Measurements from ENCODE around the gene TM4SF4. TPM values are rescaled to one million over a fixed set of nuclear protein-coding genes. Genes with fewer than 3 reads are reported as not detected.

The TM4SF4 gene
- total RNA-seq, 5 donors from 2014 or later (not counting 1 experiment from before 2014, with no cell fraction given), result 0.85 to 1.1 (median 0.86) TPM; not detected in 2

- H3K27me3 Mint-ChIP-seq, result peaks cover 11 to 19% of the 10 kb centered on the region in 2 donors
- POLR2A ChIA-PET, result no interaction called here
- Histone ChIP-seq H3K36me3 (ENCODE audit: control insufficient read depth in 2 of 2, extremely low read depth in 1 of 2, insufficient read depth in 1 of 2, low read length in 1 of 2) (no peaks in the 10 kb centered on the region), H3K9me3 (no peaks in the 10 kb centered on the region), H3K4me1 (ENCODE audit: control insufficient read depth in 1 of 2, extremely low read depth in 1 of 2, insufficient read depth in 2 of 2, low read length in 2 of 2) (no peaks in the 10 kb centered on the region), H3K27me3 (replicated peaks in 1 of 2; ENCODE audit: control insufficient read depth in 2 of 2, extremely low read depth in 1 of 2, insufficient read depth in 2 of 2, low read length in 1 of 2) (peaks cover 0 to 6% of the 10 kb centered on the region in 2 experiments), H3K4me3 (ENCODE audit: control insufficient read depth in 1 of 2, extremely low read depth in 1 of 2, low read length in 1 of 2) (no peak overlapping the region), H3K27ac (ENCODE audit: low read length) (no peak overlapping the region)
- no peak overlapping the region for H3K27ac Mint-ChIP-seq
- no peaks in the 10 kb centered on the region for H3K9me3 Mint-ChIP-seq
- WGBS (ENCODE audit: insufficient coverage), result 56% methylated on average over 2 of the region's 3 CpGs
- ATAC-seq (replicated peaks in 1 of 4), result no peak
- no peak for DNase-seq
- H3K36me3 Mint-ChIP-seq, result no peaks in the 10 kb centered on the region
- CTCF ChIA-PET, result interaction anchor here in 1 of 2 donors (0.6 kb wide), 1 partner anchor 213 kb away, joined by 3 read pairs; no protein-coding TSS in a partner anchor
- H3K4me3 Mint-ChIP-seq, result no peak overlapping the region
- peaks cover 11 to 13% (median 12%) of the 10 kb centered on the region in 3 donors for H3K4me1 Mint-ChIP-seq
Measured at GRCh38 chr3:149511040-149511626, 36.6 kb downstream of the TM4SF4 start.

- Mint-ChIP-seq H3K4me3 (no peak overlapping the region), H3K4me1 (peaks cover 11 to 12% (median 12%) of the 10 kb centered on the region in 3 donors), H3K9me3 (no peaks in the 10 kb centered on the region), H3K27me3 (peaks cover 11 to 19% of the 10 kb centered on the region in 2 donors), H3K27ac (no peak overlapping the region), H3K36me3 (no peaks in the 10 kb centered on the region)
- no peak overlapping the region for H3K27ac ChIP-seq (ENCODE audit: low read length)
- H3K9me3 ChIP-seq, result no peaks in the 10 kb centered on the region
- no peaks in the 10 kb centered on the region for H3K36me3 ChIP-seq (ENCODE audit: control insufficient read depth in 2 of 2, extremely low read depth in 1 of 2, insufficient read depth in 1 of 2, low read length in 1 of 2)
- H3K27me3 ChIP-seq (replicated peaks in 1 of 2; ENCODE audit: control insufficient read depth in 2 of 2, extremely low read depth in 1 of 2, insufficient read depth in 2 of 2, low read length in 1 of 2), result peaks cover 0 to 6% of the 10 kb centered on the region in 2 experiments
- peak in 7 of 35 experiments; percentile 3 to 48 (median 10) for DNase-seq
- CTCF ChIA-PET, result interaction anchor here in 1 of 2 donors (0.5 kb wide), 1 partner anchor 85 kb away, joined by 4 read pairs; no protein-coding TSS in a partner anchor
- H3K4me3 ChIP-seq (ENCODE audit: control insufficient read depth in 1 of 2, extremely low read depth in 1 of 2, low read length in 1 of 2), result no peak overlapping the region
- POLR2A ChIA-PET, result no interaction called here
- ATAC-seq (replicated peaks in 1 of 4), result no peak
- WGBS (ENCODE audit: insufficient coverage), result 22% methylated on average over 8 of the region's 9 CpGs
- no peaks in the 10 kb centered on the region for H3K4me1 ChIP-seq (ENCODE audit: control insufficient read depth in 1 of 2, extremely low read depth in 1 of 2, insufficient read depth in 2 of 2, low read length in 2 of 2)
Measured at GRCh38 chr3:149512073-149512782, 37.7 kb downstream of the TM4SF4 start.

GRCh38 chr3:149514471-149514870, 40.0 kb downstream of the TM4SF4 start:
- H3K9me3 ChIP-seq, result no peaks in the 10 kb centered on the region
- ATAC-seq (replicated peaks in 1 of 4) (no peak), DNase-seq (no peak)
- H3K27ac Mint-ChIP-seq, result no peak overlapping the region
- 80% methylated on average over 1 of the region's 2 CpGs for WGBS (ENCODE audit: insufficient coverage)
- H3K4me3 ChIP-seq (ENCODE audit: control insufficient read depth in 1 of 2, extremely low read depth in 1 of 2, low read length in 1 of 2), result no peak overlapping the region
- POLR2A ChIA-PET, result no interaction called here
- H3K36me3 Mint-ChIP-seq, result no peaks in the 10 kb centered on the region
- H3K9me3 Mint-ChIP-seq, result no peaks in the 10 kb centered on the region
- peaks cover 0 to 6% of the 10 kb centered on the region in 2 experiments for H3K27me3 ChIP-seq (replicated peaks in 1 of 2; ENCODE audit: control insufficient read depth in 2 of 2, extremely low read depth in 1 of 2, insufficient read depth in 2 of 2, low read length in 1 of 2)
- no peaks in the 10 kb centered on the region for H3K4me1 ChIP-seq (ENCODE audit: control insufficient read depth in 1 of 2, extremely low read depth in 1 of 2, insufficient read depth in 2 of 2, low read length in 2 of 2)
- H3K36me3 ChIP-seq (ENCODE audit: control insufficient read depth in 2 of 2, extremely low read depth in 1 of 2, insufficient read depth in 1 of 2, low read length in 1 of 2), result no peaks in the 10 kb centered on the region
- H3K4me1 Mint-ChIP-seq, result peaks cover 0 to 6% (median 3%) of the 10 kb centered on the region in 3 donors
- peaks cover 11 to 17% of the 10 kb centered on the region in 2 donors for H3K27me3 Mint-ChIP-seq
- H3K4me3 Mint-ChIP-seq, result no peak overlapping the region
- CTCF ChIA-PET, result no interaction called here
- H3K27ac ChIP-seq (ENCODE audit: low read length), result no peak overlapping the region

GRCh38 chr3:149515249-149515648, 40.8 kb downstream of the TM4SF4 start:
- no peak overlapping the region for H3K27ac ChIP-seq (ENCODE audit: low read length)
- Mint-ChIP-seq H3K9me3 (no peaks in the 10 kb centered on the region), H3K27ac (no peak overlapping the region), H3K4me3 (no peak overlapping the region), H3K36me3 (no peaks in the 10 kb centered on the region), H3K27me3 (peaks cover 11 to 17% of the 10 kb centered on the region in 2 donors), H3K4me1 (peaks cover 0 to 6% (median 3%) of the 10 kb centered on the region in 3 donors)
- H3K4me1 ChIP-seq (ENCODE audit: control insufficient read depth in 1 of 2, extremely low read depth in 1 of 2, insufficient read depth in 2 of 2, low read length in 2 of 2), result no peaks in the 10 kb centered on the region
- H3K4me3 ChIP-seq (ENCODE audit: control insufficient read depth in 1 of 2, extremely low read depth in 1 of 2, low read length in 1 of 2), result no peak overlapping the region
- POLR2A ChIA-PET, result no interaction called here
- no peak for DNase-seq
- H3K36me3 ChIP-seq (ENCODE audit: control insufficient read depth in 2 of 2, extremely low read depth in 1 of 2, insufficient read depth in 1 of 2, low read length in 1 of 2), result no peaks in the 10 kb centered on the region
- no peaks in the 10 kb centered on the region for H3K9me3 ChIP-seq
- 80% methylated on average over 1 of the region's 2 CpGs for WGBS (ENCODE audit: insufficient coverage)
- H3K27me3 ChIP-seq (replicated peaks in 1 of 2; ENCODE audit: control insufficient read depth in 2 of 2, extremely low read depth in 1 of 2, insufficient read depth in 2 of 2, low read length in 1 of 2), result peaks cover 0 to 5% of the 10 kb centered on the region in 2 experiments
- ATAC-seq (replicated peaks in 1 of 4), result no peak
- CTCF ChIA-PET, result no interaction called here

- ChIA-PET CTCF (no interaction called here), POLR2A (no interaction called here)
- Mint-ChIP-seq H3K36me3 (no peaks in the 10 kb centered on the region), H3K27me3 (peaks cover 7 to 8% of the 10 kb centered on the region in 2 donors), H3K4me3 (no peak overlapping the region), H3K27ac (no peak overlapping the region), H3K9me3 (no peaks in the 10 kb centered on the region), H3K4me1 (peaks cover 0 to 6% (median 3%) of the 10 kb centered on the region in 3 donors)
- Histone ChIP-seq H3K9me3 (no peaks in the 10 kb centered on the region), H3K27me3 (replicated peaks in 1 of 2; ENCODE audit: control insufficient read depth in 2 of 2, extremely low read depth in 1 of 2, insufficient read depth in 2 of 2, low read length in 1 of 2) (peaks cover 0 to 2% of the 10 kb centered on the region in 2 experiments), H3K4me1 (ENCODE audit: control insufficient read depth in 1 of 2, extremely low read depth in 1 of 2, insufficient read depth in 2 of 2, low read length in 2 of 2) (no peaks in the 10 kb centered on the region), H3K4me3 (ENCODE audit: control insufficient read depth in 1 of 2, extremely low read depth in 1 of 2, low read length in 1 of 2) (no peak overlapping the region), H3K27ac (ENCODE audit: low read length) (no peak overlapping the region), H3K36me3 (ENCODE audit: control insufficient read depth in 2 of 2, extremely low read depth in 1 of 2, insufficient read depth in 1 of 2, low read length in 1 of 2) (no peaks in the 10 kb centered on the region)
- DNase-seq (no peak), ATAC-seq (replicated peaks in 1 of 4) (no peak)
- no CpG with 5 or more reads among the region's 1 CpG for WGBS (ENCODE audit: insufficient coverage)
Measured at GRCh38 chr3:149516920-149517319, 42.4 kb downstream of the TM4SF4 start.

- Mint-ChIP-seq H3K4me3 (no peak overlapping the region), H3K36me3 (no peaks in the 10 kb centered on the region), H3K4me1 (no peaks in the 10 kb centered on the region), H3K27me3 (peaks cover 4 to 9% of the 10 kb centered on the region in 2 donors), H3K27ac (no peak overlapping the region), H3K9me3 (no peaks in the 10 kb centered on the region)
- Histone ChIP-seq H3K27me3 (replicated peaks in 1 of 2; ENCODE audit: control insufficient read depth in 2 of 2, extremely low read depth in 1 of 2, insufficient read depth in 2 of 2, low read length in 1 of 2) (no peaks in the 10 kb centered on the region), H3K27ac (ENCODE audit: low read length) (no peak overlapping the region), H3K36me3 (ENCODE audit: control insufficient read depth in 2 of 2, extremely low read depth in 1 of 2, insufficient read depth in 1 of 2, low read length in 1 of 2) (no peaks in the 10 kb centered on the region), H3K4me1 (ENCODE audit: control insufficient read depth in 1 of 2, extremely low read depth in 1 of 2, insufficient read depth in 2 of 2, low read length in 2 of 2) (no peaks in the 10 kb centered on the region), H3K9me3 (no peaks in the 10 kb centered on the region), H3K4me3 (ENCODE audit: control insufficient read depth in 1 of 2, extremely low read depth in 1 of 2, low read length in 1 of 2) (no peak overlapping the region)
- CTCF ChIA-PET, result interaction anchor here in 1 of 2 donors (0.7 to 0.8 kb wide), 2 partner anchors 14 to 104 kb away, joined by 3 to 4 read pairs; no protein-coding TSS in a partner anchor
- DNase-seq (no peak), ATAC-seq (replicated peaks in 1 of 4) (no peak)
- POLR2A ChIA-PET, result no interaction called here
- WGBS (ENCODE audit: insufficient coverage), result no CpG with 5 or more reads among the region's 3 CpGs
Measured at GRCh38 chr3:149519912-149520311, 45.4 kb downstream of the TM4SF4 start.

All from T-cell (primary cell).